Kidney (tissue), 14 donors: ENCODE results near the gene SLC9A3. TPM values are rescaled to one million over a fixed set of nuclear protein-coding genes. Genes with fewer than 3 reads are reported as not detected.

Experiments
- DNase-seq, 5 donors: peaks; one replicate each; pipeline ENCODE4 v3.0.0-alpha.2; 2013 to 2020
- FAIRE-seq: peaks from 2 replicates; lab custom pipeline; 2012; peaks lifted over from hg19 to GRCh38; lab: Jason Lieb, UNC
- H3K27ac ChIP-seq, 2 donors: one replicate each; pipeline ENCODE4 v1.7.0; 2013; ENCODE audit warnings: low read depth in 2 of 2, low read length in 2 of 2, inconsistent platforms in 1 of 2
- H3K27me3 ChIP-seq: one replicate; pipeline ENCODE4 v1.7.1; 2013; ENCODE audit warnings: low read length, inconsistent platforms; ENCODE audit not compliant: control insufficient read depth, insufficient read depth
- H3K36me3 ChIP-seq, 3 donors: one replicate each; pipeline versions ENCODE4 v1.7.0 to v1.7.1; 2013; ENCODE audit warnings: low read length in 3 of 3, control low read depth in 1 of 3, inconsistent platforms in 1 of 3; ENCODE audit not compliant: insufficient read depth in 3 of 3, control insufficient read depth in 2 of 3
- H3K4me1 ChIP-seq, 3 donors: one replicate each; pipeline versions ENCODE4 v1.7.0 to v1.7.1; 2013; ENCODE audit warnings: low read length in 3 of 3, inconsistent platforms in 1 of 3, low read depth in 1 of 3; ENCODE audit not compliant: control insufficient read depth in 2 of 3, insufficient read depth in 2 of 3
- H3K4me3 ChIP-seq, 3 donors: one replicate each; pipeline versions ENCODE4 v1.7.0 to v1.8.1; 2013; ENCODE audit warnings: low read length in 3 of 3, control low read depth in 1 of 3, inconsistent platforms in 1 of 3
- H3K9ac ChIP-seq, 3 donors: one replicate each; pipeline versions ENCODE4 v1.7.0 to v1.7.1; 2013; ENCODE audit warnings: low read length in 3 of 3, control low read depth in 1 of 3, inconsistent platforms in 1 of 3
- H3K9me3 ChIP-seq, 3 donors: one replicate each; pipeline versions ENCODE4 v1.7.0 to v1.7.1; 2013; ENCODE audit warnings: low read length in 3 of 3, control low read depth in 1 of 3, inconsistent platforms in 1 of 3; ENCODE audit not compliant: control insufficient read depth in 2 of 3, insufficient read depth in 1 of 3
- intact Hi-C: fragments of 100-400 bp; cut with DNase I; formaldehyde crosslinking; loops from one replicate; pipeline ENCODE4 v1.11.1; 2022
- polyA plus RNA-seq: library from polyadenylated mRNA; stranded (reverse); fragments of 350-450 nt; fragmentation: Illumina TruSeq; extraction: RNeasy Lipid Tissue Mini Kit (QIAGEN cat#74804); gene quantifications from one replicate; pipeline ENCODE4 v1.2.3, GENCODE V29; 2014; ENCODE audit warnings: low read depth, low replicate concordance; ENCODE audit not compliant: insufficient read depth
- total RNA-seq: library from RNA; stranded (reverse); fragmentation: NEBNext Ultra II Directional; extraction: Animal tissue kit (Norgen Biotek cat#: 25700); gene quantifications from one replicate; pipeline ENCODE4 v1.2.1, GENCODE V29; 2021
- TF ChIP-seq, protein P1 (sequence below): IDR thresholded peaks from 3 replicates; pipeline ENCODE4 v1.5.1; 2012; ENCODE audit warnings: mild to moderate bottlenecking, moderate library complexity, borderline replicate concordance; ENCODE audit not compliant: insufficient read depth; ENCODE audit errors: extremely low read depth
- donor health status: control.
- donor health status: control.
- donor health status: control.
- donor health status: control.
- donor health status: control.
- donor health status: DM: yes; HTN: yes; CAD: no.
- donor health status: Normal renal cell carcinoma (clear cell type).

SLC9A3 gene
- total and polyA plus RNA-seq, 2 donors from 2014 or later = 10.5 to 36.9 TPM

DNA sequence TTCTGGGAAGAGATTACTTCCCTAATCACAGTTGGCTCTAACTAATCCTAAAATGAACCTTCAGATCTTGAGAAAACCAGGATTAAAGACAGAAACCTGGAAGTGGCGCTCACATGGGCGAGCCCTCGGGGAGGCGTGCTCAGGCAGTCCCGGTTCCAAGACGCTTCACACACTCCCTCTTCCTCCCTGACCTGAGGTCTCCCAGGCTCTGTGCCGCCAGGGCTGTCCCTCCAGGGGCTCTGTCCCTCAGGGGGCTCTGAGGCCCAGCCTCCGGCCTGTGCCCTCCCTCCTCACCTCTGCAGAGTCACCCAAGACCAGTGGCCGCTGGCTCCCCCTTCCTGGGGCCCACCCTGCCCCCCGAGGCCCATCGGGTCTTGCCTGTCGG lies 10.2 kb downstream of the SLC9A3 start:
- DNase-seq = peak in 2 of 5 donors; percentile 49 to 55
- H3K27ac ChIP-seq = peak overlapping the region; percentile 47 to 63
- H3K4me3 ChIP-seq = no peak overlapping the region
- H3K27me3 ChIP-seq = no peaks in the 10 kb centered on the region
- peaks cover 0 to 12% (median 0%) of the 10 kb centered on the region in 3 donors for H3K4me1 ChIP-seq
- TF ChIP-seq, protein P1, sequence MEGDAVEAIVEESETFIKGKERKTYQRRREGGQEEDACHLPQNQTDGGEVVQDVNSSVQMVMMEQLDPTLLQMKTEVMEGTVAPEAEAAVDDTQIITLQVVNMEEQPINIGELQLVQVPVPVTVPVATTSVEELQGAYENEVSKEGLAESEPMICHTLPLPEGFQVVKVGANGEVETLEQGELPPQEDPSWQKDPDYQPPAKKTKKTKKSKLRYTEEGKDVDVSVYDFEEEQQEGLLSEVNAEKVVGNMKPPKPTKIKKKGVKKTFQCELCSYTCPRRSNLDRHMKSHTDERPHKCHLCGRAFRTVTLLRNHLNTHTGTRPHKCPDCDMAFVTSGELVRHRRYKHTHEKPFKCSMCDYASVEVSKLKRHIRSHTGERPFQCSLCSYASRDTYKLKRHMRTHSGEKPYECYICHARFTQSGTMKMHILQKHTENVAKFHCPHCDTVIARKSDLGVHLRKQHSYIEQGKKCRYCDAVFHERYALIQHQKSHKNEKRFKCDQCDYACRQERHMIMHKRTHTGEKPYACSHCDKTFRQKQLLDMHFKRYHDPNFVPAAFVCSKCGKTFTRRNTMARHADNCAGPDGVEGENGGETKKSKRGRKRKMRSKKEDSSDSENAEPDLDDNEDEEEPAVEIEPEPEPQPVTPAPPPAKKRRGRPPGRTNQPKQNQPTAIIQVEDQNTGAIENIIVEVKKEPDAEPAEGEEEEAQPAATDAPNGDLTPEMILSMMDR = no peak
- peak overlapping the region in 1 of 3 donors; percentile 19 for H3K9ac ChIP-seq
- no peaks in the 10 kb centered on the region for H3K36me3 ChIP-seq
- H3K9me3 ChIP-seq = no peaks in the 10 kb centered on the region
- FAIRE-seq = no peak
- intact Hi-C loops = no loop called here

DNA sequence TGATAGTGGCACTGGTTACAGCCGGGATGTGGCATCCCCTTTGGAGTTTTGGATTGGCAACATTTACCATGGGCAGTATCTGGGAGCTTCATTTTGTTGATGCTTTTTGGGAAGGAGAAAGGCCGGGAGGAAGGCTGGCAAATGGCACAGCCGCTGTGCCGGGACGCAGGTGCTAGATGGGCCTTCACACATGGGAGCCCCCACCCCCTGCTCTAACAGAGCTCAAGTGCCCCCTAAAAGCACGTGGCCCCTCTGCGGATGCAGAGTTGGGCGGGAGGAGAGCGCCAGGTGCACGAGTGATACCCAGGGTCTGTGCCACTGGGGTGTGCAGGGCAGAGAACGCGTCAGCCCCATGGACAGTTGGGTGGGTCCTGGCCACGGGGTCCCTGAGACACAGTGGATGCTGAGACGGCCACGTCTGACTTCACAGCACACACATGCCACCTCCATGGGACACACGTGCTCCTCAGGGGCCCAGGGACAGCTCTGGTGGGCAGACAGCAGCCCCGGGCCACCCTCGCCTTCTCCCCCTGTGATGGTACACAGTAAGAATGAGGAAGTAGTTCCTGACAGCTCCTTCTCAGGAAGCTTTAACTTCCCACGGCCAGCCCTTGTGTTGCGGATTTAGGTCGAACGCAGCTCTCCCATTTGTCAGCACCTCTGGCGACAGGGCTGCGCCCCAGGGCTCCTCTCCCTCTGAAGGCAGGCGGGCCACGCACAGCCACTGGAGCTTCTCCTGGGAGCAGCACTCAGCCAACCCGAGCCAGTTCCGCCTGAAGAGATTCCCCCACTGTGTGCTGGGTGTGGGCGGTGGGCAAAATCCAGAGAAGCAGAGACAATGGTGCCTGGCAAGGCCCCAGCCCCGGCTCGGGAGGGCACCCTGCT lies 10.8 kb downstream of the SLC9A3 start:
- TF ChIP-seq, protein P1 = no peak
- Histone ChIP-seq H3K9ac (no peak overlapping the region), H3K27ac (peak overlapping the region in 1 of 2 donors; percentile 63), H3K4me3 (no peak overlapping the region), H3K4me1 (peaks cover 0 to 12% (median 0%) of the 10 kb centered on the region in 3 donors), H3K27me3 (no peaks in the 10 kb centered on the region), H3K9me3 (no peaks in the 10 kb centered on the region), H3K36me3 (no peaks in the 10 kb centered on the region)
- DNase-seq (no peak), FAIRE-seq (no peak)
- intact Hi-C loops = no loop called here

DNA sequence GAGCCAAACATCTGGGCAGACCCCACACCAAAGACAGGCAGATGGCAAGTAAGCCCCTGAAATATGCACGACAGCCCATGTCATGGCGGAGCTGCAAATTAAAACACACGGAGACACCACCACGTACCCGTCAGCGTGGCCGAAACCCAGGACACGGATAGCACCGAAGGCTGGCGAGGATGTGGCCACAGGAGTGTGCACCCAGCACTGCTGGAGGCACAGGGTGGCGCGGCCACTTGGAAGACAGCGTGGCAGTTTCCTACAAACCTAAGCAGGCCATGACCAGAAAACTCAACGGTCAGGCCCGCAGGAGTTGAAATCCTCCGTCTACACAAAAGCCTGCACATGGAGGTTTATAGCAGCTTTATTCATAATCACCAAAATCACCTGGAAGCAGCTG lies 12.8 kb downstream of the SLC9A3 start:
- no peak overlapping the region for H3K27ac ChIP-seq
- no peak for DNase-seq
- H3K36me3 ChIP-seq = no peaks in the 10 kb centered on the region
- TF ChIP-seq, protein P1 = no peak
- H3K4me1 ChIP-seq = peaks cover 0 to 12% (median 0%) of the 10 kb centered on the region in 3 donors
- no peak overlapping the region for H3K9ac ChIP-seq
- no peak for FAIRE-seq
- H3K9me3 ChIP-seq = no peaks in the 10 kb centered on the region
- H3K27me3 ChIP-seq = no peaks in the 10 kb centered on the region
- no peak overlapping the region for H3K4me3 ChIP-seq
- intact Hi-C loops = no loop called here
